IMR-90 (cell line): Measurements from ENCODE around the gene MCRS1.

ENCODE experiments used
- CEBPB ChIP-seq: IDR thresholded peaks from 2 replicates; pipeline ENCODE4 v1.6.1; 2012; ENCODE audit warnings: low read depth, low read length, improper control_type of control experiment
- POLR2A ChIP-seq: IDR thresholded peaks from 2 replicates; pipeline ENCODE4 v1.6.1; 2012; ENCODE audit warnings: mild to moderate bottlenecking, low read depth, low read length

GRCh38 chr12:49599961-49600360 is 32.0 kb upstream of the MCRS1 start:
- TF ChIP-seq CEBPB = no peak
- no peak for TF ChIP-seq POLR2A
